WTC11 (cell line): ENCODE results near the gene LARGE1. TPM values are rescaled to one million over a fixed set of nuclear protein-coding genes. Genes with fewer than 3 reads are reported as not detected.

Source experiments
- ATAC-seq: fragments of 200-7000 bp; cut with Tn5 transposase; 2 replicates; pipeline ENCODE4 v1.10.0; 2021; ENCODE audit warnings: mild to moderate bottlenecking, moderate library complexity
- CTCF ChIA-PET: fragments of 300-600 bp; sonication (Branson Sonifier 250); formaldehyde crosslinking; loops from one replicate; lab custom pipeline; 2021; ENCODE audit warnings: antibody characterized with exemption; lab: Charles Lee
- POLR2A ChIA-PET: fragments of 350-600 bp; sonication (Branson Sonifier 250); formaldehyde crosslinking; loops from one replicate; lab custom pipeline; 2021; ENCODE audit warnings: antibody characterized with exemption; lab: Charles Lee
- DNase-seq: peaks from one replicate; pipeline ENCODE4 v3.0.0; 2021; ENCODE audit warnings: low spot score
- H3K27ac Mint-ChIP-seq: 2 replicates; pipeline ENCODE4 v1.8.0; 2021; ENCODE audit warnings: mixed read lengths
- H3K27me3 Mint-ChIP-seq: 2 replicates; pipeline ENCODE4 v1.8.0; 2021; ENCODE audit warnings: low read depth, mild to moderate bottlenecking, moderate library complexity, mixed read lengths
- H3K36me3 Mint-ChIP-seq: 2 replicates; pipeline ENCODE4 v1.8.0; 2021; ENCODE audit warnings: mixed read lengths
- H3K4me1 Mint-ChIP-seq: 2 replicates; pipeline ENCODE4 v1.8.0; 2022; ENCODE audit warnings: mixed read lengths
- H3K4me3 Mint-ChIP-seq: 2 replicates; pipeline ENCODE4 v1.8.0; 2021; ENCODE audit warnings: mild to moderate bottlenecking, moderate library complexity, mixed read lengths
- H3K9me3 Mint-ChIP-seq: 2 replicates; pipeline ENCODE4 v1.8.0; 2021; ENCODE audit warnings: mixed read lengths
- CREM ChIP-seq: sonication (generic); formaldehyde crosslinking; IDR thresholded peaks from 2 replicates; pipeline ENCODE4 v1.8.1; 2022; ENCODE audit warnings: mild to moderate bottlenecking, missing genetic modification reagents, moderate library complexity
- ELF4 ChIP-seq: sonication (generic); formaldehyde crosslinking; IDR thresholded peaks from 2 replicates; pipeline ENCODE4 v1.8.1; 2022; ENCODE audit warnings: low read depth, mild to moderate bottlenecking, moderate library complexity, missing genetic modification reagents
- EMX1 ChIP-seq: fragments of 250-450 bp; sonication (Bioruptor Pico); IDR thresholded peaks from 2 replicates; pipeline ENCODE4 v1.8.0; 2021; ENCODE audit warnings: mild to moderate bottlenecking
- GRHL2 ChIP-seq: fragments of 250-450 bp; sonication (Bioruptor Pico); IDR thresholded peaks from 2 replicates; pipeline ENCODE4 v1.8.0; 2022; ENCODE audit warnings: mild to moderate bottlenecking, moderate library complexity; ENCODE audit not compliant: insufficient replicate concordance, severe bottlenecking
- NFYB ChIP-seq: sonication (generic); formaldehyde crosslinking; conservative IDR thresholded peaks from 2 replicates; pipeline ENCODE4 v1.8.0; 2022; ENCODE audit warnings: low read depth, missing genetic modification reagents
- SMAD3 ChIP-seq: sonication (generic); formaldehyde crosslinking; IDR thresholded peaks from 2 replicates; pipeline ENCODE4 v1.8.0; 2022; ENCODE audit warnings: missing genetic modification reagents, mild to moderate bottlenecking, borderline replicate concordance
- TEAD1 ChIP-seq: sonication (generic); formaldehyde crosslinking; IDR thresholded peaks from 2 replicates; pipeline ENCODE4 v1.8.0; 2022; ENCODE audit warnings: mild to moderate bottlenecking, missing genetic modification reagents
- TP53 ChIP-seq: sonication (generic); formaldehyde crosslinking; IDR thresholded peaks from 2 replicates; pipeline ENCODE4 v1.8.1; 2023; ENCODE audit warnings: mild to moderate bottlenecking, missing genetic modification reagents
- ZNF219 ChIP-seq: sonication (generic); formaldehyde crosslinking; IDR thresholded peaks from 2 replicates; pipeline ENCODE4 v1.8.0; 2023; ENCODE audit warnings: missing genetic modification reagents, mild to moderate bottlenecking, borderline replicate concordance
- ZNF232 ChIP-seq: sonication (generic); formaldehyde crosslinking; IDR thresholded peaks from 2 replicates; pipeline ENCODE4 v1.8.0; 2022; ENCODE audit warnings: mild to moderate bottlenecking, missing genetic modification reagents
- ZNF263 ChIP-seq: sonication (generic); formaldehyde crosslinking; IDR thresholded peaks from 2 replicates; pipeline ENCODE4 v1.8.1; 2022; ENCODE audit warnings: low read depth, mild to moderate bottlenecking, moderate library complexity, missing genetic modification reagents
- ZNF317 ChIP-seq: sonication (generic); formaldehyde crosslinking; IDR thresholded peaks from 2 replicates; pipeline ENCODE4 v1.8.1; 2023; ENCODE audit warnings: low read depth, mild to moderate bottlenecking, moderate library complexity, missing genetic modification reagents, borderline replicate concordance
- total RNA-seq: library from RNA; stranded (reverse); gene quantifications from 3 replicates; pipeline ENCODE4 v1.2.3, GENCODE V29; 2021
- TF ChIP-seq, protein P1 (sequence below): fragments of 250-450 bp; sonication (Bioruptor Pico); IDR thresholded peaks from 2 replicates; pipeline ENCODE4 v1.8.0; 2021; ENCODE audit warnings: mild to moderate bottlenecking
- TF ChIP-seq, protein P2 (sequence below): sonication (generic); formaldehyde crosslinking; IDR thresholded peaks from 2 replicates; pipeline ENCODE4 v1.8.1; 2022; ENCODE audit warnings: mild to moderate bottlenecking, missing genetic modification reagents, moderate library complexity, borderline replicate concordance
- TF ChIP-seq, protein P3 (sequence below): sonication (generic); formaldehyde crosslinking; IDR thresholded peaks from 2 replicates; pipeline ENCODE4 v1.8.1; 2022; ENCODE audit warnings: mild to moderate bottlenecking, moderate library complexity, missing genetic modification reagents
- TF ChIP-seq, protein P4 (sequence below): sonication (generic); formaldehyde crosslinking; IDR thresholded peaks from 2 replicates; pipeline ENCODE4 v1.8.1; 2023; ENCODE audit warnings: mild to moderate bottlenecking, missing genetic modification reagents
- TF ChIP-seq, protein P5 (sequence below): sonication (generic); formaldehyde crosslinking; IDR thresholded peaks from 2 replicates; pipeline ENCODE4 v1.8.0; 2023; ENCODE audit warnings: missing genetic modification reagents, mild to moderate bottlenecking, borderline replicate concordance
- TF ChIP-seq, protein P6 (sequence below): sonication (generic); formaldehyde crosslinking; IDR thresholded peaks from 2 replicates; pipeline ENCODE4 v1.8.0; 2022; ENCODE audit warnings: mild to moderate bottlenecking, missing genetic modification reagents
- TF ChIP-seq, protein P7 (sequence below): sonication (generic); formaldehyde crosslinking; IDR thresholded peaks from 2 replicates; pipeline ENCODE4 v1.8.0; 2022; ENCODE audit warnings: mild to moderate bottlenecking, missing genetic modification reagents
- TF ChIP-seq, protein P8 (sequence below): sonication (generic); formaldehyde crosslinking; IDR thresholded peaks from 2 replicates; pipeline ENCODE4 v1.8.1; 2023; ENCODE audit warnings: mild to moderate bottlenecking, missing genetic modification reagents, moderate library complexity
- TF ChIP-seq, protein P9 (sequence below): sonication (generic); formaldehyde crosslinking; IDR thresholded peaks from 2 replicates; pipeline ENCODE4 v1.8.1; 2022; ENCODE audit warnings: low read depth, missing genetic modification reagents, borderline replicate concordance

Gene LARGE1
- total RNA-seq, 1 experiment from 2014 or later = 72.6 TPM

DNA sequence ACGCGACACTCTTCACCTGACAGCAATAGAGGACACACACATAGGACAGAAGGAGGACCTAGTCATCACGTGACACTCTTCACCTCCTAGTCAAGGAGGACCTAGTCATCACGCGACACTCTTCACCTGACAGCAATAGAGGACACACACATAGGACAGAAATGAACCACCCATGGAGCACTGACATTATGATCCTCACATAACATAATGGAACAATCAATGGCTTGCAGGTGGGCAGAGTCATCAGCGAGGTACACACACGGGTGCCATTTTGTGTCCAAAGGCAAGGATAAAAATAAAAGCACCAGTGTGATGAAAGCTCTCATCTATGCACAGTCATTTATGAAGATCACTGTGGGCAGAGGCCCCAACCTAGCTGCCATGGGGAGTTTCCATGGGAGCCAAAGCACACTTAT, 354.7 kb downstream of the LARGE1 start:
- Mint-ChIP-seq H3K4me1 (peaks cover 46% of the 10 kb centered on the region), H3K36me3 (peaks cover 9% of the 10 kb centered on the region), H3K27me3 (no peaks in the 10 kb centered on the region), H3K9me3 (no peaks in the 10 kb centered on the region), H3K4me3 (no peak overlapping the region), H3K27ac (no peak overlapping the region)
- TF ChIP-seq TP53 (no peak), ZNF263 (CRISPR knock-in tag) (no peak), TEAD1 (CRISPR knock-in tag) (no peak), ZNF317 (CRISPR knock-in tag) (no peak), CREM (no peak), ZNF232 (no peak), ELF4 (CRISPR knock-in tag) (no peak)
- TF ChIP-seq, protein P1, sequence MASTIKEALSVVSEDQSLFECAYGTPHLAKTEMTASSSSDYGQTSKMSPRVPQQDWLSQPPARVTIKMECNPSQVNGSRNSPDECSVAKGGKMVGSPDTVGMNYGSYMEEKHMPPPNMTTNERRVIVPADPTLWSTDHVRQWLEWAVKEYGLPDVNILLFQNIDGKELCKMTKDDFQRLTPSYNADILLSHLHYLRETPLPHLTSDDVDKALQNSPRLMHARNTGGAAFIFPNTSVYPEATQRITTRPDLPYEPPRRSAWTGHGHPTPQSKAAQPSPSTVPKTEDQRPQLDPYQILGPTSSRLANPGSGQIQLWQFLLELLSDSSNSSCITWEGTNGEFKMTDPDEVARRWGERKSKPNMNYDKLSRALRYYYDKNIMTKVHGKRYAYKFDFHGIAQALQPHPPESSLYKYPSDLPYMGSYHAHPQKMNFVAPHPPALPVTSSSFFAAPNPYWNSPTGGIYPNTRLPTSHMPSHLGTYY = no peak
- TF ChIP-seq, protein P2, sequence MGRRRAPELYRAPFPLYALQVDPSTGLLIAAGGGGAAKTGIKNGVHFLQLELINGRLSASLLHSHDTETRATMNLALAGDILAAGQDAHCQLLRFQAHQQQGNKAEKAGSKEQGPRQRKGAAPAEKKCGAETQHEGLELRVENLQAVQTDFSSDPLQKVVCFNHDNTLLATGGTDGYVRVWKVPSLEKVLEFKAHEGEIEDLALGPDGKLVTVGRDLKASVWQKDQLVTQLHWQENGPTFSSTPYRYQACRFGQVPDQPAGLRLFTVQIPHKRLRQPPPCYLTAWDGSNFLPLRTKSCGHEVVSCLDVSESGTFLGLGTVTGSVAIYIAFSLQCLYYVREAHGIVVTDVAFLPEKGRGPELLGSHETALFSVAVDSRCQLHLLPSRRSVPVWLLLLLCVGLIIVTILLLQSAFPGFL (CRISPR knock-in tag) = no peak
- TF ChIP-seq, all 79 proteins: peak for 0
- ATAC-seq (no peak), DNase-seq (no peak)
- POLR2A ChIA-PET = interaction anchor here (0.7 kb wide), 1 partner anchor 42 kb away, joined by 3 read pairs; no protein-coding TSS in a partner anchor
- CTCF ChIA-PET = no interaction called here

DNA sequence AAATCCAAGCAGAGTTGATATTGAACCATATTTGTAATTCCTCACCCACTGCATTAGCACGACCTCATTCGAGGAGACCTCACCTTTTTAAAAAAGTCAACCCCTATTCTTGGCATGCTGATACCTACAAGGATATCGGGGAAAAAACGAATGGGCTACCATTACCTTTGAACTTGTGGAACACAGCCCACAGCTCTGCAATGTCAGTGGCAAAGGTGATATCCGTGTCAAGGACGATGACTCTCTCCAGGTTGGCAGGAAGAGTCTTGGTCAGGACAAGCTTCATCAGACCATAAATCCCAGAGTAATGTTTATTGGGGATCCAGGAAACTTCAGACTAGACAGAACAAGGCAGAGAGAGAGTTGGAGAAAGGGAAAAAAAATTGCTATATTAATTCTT, 355.6 kb downstream of the LARGE1 start:
- ATAC-seq (no peak), DNase-seq (no peak)
- CTCF ChIA-PET = no interaction called here
- H3K9me3 Mint-ChIP-seq = 0 out of 2 replicates have a peak, but pooled peaks cover 3% of the 10 kb centered on the region
- POLR2A ChIA-PET = interaction anchor here (0.7 kb wide), 1 partner anchor 43 kb away, joined by 3 read pairs; no protein-coding TSS in a partner anchor
- H3K4me3 Mint-ChIP-seq = no peak overlapping the region
- peaks cover 17% of the 10 kb centered on the region for H3K36me3 Mint-ChIP-seq
- no peak overlapping the region for H3K27ac Mint-ChIP-seq
- no peaks in the 10 kb centered on the region for H3K27me3 Mint-ChIP-seq
- H3K4me1 Mint-ChIP-seq = peaks cover 41% of the 10 kb centered on the region
- TF ChIP-seq, protein P3, sequence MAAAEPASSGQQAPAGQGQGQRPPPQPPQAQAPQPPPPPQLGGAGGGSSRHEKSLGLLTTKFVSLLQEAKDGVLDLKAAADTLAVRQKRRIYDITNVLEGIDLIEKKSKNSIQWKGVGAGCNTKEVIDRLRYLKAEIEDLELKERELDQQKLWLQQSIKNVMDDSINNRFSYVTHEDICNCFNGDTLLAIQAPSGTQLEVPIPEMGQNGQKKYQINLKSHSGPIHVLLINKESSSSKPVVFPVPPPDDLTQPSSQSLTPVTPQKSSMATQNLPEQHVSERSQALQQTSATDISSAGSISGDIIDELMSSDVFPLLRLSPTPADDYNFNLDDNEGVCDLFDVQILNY (CRISPR knock-in tag) = no peak
- TF ChIP-seq, protein P4, sequence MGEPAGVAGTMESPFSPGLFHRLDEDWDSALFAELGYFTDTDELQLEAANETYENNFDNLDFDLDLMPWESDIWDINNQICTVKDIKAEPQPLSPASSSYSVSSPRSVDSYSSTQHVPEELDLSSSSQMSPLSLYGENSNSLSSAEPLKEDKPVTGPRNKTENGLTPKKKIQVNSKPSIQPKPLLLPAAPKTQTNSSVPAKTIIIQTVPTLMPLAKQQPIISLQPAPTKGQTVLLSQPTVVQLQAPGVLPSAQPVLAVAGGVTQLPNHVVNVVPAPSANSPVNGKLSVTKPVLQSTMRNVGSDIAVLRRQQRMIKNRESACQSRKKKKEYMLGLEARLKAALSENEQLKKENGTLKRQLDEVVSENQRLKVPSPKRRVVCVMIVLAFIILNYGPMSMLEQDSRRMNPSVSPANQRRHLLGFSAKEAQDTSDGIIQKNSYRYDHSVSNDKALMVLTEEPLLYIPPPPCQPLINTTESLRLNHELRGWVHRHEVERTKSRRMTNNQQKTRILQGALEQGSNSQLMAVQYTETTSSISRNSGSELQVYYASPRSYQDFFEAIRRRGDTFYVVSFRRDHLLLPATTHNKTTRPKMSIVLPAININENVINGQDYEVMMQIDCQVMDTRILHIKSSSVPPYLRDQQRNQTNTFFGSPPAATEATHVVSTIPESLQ (CRISPR knock-in tag) = no peak
- TF ChIP-seq ZNF232 (no peak), NFYB (CRISPR knock-in tag) (no peak), GRHL2 (no peak), EMX1 (no peak), ZNF219 (CRISPR knock-in tag) (no peak), SMAD3 (CRISPR knock-in tag) (no peak)
- TF ChIP-seq, protein P5, sequence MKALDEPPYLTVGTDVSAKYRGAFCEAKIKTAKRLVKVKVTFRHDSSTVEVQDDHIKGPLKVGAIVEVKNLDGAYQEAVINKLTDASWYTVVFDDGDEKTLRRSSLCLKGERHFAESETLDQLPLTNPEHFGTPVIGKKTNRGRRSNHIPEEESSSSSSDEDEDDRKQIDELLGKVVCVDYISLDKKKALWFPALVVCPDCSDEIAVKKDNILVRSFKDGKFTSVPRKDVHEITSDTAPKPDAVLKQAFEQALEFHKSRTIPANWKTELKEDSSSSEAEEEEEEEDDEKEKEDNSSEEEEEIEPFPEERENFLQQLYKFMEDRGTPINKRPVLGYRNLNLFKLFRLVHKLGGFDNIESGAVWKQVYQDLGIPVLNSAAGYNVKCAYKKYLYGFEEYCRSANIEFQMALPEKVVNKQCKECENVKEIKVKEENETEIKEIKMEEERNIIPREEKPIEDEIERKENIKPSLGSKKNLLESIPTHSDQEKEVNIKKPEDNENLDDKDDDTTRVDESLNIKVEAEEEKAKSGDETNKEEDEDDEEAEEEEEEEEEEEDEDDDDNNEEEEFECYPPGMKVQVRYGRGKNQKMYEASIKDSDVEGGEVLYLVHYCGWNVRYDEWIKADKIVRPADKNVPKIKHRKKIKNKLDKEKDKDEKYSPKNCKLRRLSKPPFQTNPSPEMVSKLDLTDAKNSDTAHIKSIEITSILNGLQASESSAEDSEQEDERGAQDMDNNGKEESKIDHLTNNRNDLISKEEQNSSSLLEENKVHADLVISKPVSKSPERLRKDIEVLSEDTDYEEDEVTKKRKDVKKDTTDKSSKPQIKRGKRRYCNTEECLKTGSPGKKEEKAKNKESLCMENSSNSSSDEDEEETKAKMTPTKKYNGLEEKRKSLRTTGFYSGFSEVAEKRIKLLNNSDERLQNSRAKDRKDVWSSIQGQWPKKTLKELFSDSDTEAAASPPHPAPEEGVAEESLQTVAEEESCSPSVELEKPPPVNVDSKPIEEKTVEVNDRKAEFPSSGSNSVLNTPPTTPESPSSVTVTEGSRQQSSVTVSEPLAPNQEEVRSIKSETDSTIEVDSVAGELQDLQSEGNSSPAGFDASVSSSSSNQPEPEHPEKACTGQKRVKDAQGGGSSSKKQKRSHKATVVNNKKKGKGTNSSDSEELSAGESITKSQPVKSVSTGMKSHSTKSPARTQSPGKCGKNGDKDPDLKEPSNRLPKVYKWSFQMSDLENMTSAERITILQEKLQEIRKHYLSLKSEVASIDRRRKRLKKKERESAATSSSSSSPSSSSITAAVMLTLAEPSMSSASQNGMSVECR (CRISPR knock-in tag) = no peak
- TF ChIP-seq, protein P6, sequence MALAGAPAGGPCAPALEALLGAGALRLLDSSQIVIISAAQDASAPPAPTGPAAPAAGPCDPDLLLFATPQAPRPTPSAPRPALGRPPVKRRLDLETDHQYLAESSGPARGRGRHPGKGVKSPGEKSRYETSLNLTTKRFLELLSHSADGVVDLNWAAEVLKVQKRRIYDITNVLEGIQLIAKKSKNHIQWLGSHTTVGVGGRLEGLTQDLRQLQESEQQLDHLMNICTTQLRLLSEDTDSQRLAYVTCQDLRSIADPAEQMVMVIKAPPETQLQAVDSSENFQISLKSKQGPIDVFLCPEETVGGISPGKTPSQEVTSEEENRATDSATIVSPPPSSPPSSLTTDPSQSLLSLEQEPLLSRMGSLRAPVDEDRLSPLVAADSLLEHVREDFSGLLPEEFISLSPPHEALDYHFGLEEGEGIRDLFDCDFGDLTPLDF (CRISPR knock-in tag) = no peak
- TF ChIP-seq, protein P7, sequence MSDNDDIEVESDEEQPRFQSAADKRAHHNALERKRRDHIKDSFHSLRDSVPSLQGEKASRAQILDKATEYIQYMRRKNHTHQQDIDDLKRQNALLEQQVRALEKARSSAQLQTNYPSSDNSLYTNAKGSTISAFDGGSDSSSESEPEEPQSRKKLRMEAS (CRISPR knock-in tag) = no peak
- TF ChIP-seq, protein P8, sequence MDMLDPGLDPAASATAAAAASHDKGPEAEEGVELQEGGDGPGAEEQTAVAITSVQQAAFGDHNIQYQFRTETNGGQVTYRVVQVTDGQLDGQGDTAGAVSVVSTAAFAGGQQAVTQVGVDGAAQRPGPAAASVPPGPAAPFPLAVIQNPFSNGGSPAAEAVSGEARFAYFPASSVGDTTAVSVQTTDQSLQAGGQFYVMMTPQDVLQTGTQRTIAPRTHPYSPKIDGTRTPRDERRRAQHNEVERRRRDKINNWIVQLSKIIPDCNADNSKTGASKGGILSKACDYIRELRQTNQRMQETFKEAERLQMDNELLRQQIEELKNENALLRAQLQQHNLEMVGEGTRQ (CRISPR knock-in tag) = no peak
- TF ChIP-seq, protein P9, sequence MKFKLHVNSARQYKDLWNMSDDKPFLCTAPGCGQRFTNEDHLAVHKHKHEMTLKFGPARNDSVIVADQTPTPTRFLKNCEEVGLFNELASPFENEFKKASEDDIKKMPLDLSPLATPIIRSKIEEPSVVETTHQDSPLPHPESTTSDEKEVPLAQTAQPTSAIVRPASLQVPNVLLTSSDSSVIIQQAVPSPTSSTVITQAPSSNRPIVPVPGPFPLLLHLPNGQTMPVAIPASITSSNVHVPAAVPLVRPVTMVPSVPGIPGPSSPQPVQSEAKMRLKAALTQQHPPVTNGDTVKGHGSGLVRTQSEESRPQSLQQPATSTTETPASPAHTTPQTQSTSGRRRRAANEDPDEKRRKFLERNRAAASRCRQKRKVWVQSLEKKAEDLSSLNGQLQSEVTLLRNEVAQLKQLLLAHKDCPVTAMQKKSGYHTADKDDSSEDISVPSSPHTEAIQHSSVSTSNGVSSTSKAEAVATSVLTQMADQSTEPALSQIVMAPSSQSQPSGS = no peak
